ENCODE results near the gene PRICKLE1.
A peak's percentile ranks its signal among the peaks of the same experiment; 100 is the strongest.

PRICKLE1 gene

DNA sequence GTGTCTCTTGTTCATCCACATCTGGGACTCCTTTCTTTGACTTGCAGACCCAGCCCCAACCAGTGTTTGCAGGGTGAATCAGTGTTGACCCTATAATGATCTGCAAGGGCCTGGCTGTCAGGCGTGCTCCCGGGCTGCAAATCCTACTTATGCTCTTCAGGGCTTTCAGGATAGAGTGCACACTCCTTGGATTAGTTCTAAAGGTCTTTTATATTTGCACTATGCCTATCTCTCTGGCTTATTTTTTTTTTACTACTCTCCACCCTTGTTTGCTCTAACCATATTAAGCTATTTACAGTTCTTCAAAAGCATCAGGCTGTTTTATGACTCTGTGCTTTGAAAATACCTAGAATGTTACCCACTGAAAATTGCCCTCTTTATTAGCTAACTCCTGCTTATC lies 4.3 kb upstream of the PRICKLE1 start:
- TF ChIP-seq, protein P1, sequence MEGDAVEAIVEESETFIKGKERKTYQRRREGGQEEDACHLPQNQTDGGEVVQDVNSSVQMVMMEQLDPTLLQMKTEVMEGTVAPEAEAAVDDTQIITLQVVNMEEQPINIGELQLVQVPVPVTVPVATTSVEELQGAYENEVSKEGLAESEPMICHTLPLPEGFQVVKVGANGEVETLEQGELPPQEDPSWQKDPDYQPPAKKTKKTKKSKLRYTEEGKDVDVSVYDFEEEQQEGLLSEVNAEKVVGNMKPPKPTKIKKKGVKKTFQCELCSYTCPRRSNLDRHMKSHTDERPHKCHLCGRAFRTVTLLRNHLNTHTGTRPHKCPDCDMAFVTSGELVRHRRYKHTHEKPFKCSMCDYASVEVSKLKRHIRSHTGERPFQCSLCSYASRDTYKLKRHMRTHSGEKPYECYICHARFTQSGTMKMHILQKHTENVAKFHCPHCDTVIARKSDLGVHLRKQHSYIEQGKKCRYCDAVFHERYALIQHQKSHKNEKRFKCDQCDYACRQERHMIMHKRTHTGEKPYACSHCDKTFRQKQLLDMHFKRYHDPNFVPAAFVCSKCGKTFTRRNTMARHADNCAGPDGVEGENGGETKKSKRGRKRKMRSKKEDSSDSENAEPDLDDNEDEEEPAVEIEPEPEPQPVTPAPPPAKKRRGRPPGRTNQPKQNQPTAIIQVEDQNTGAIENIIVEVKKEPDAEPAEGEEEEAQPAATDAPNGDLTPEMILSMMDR (IDR thresholded peaks at IDR 0.05; ENCODE audit: insufficient read depth, low read depth, low read length, missing control alignments), result no peak

DNA sequence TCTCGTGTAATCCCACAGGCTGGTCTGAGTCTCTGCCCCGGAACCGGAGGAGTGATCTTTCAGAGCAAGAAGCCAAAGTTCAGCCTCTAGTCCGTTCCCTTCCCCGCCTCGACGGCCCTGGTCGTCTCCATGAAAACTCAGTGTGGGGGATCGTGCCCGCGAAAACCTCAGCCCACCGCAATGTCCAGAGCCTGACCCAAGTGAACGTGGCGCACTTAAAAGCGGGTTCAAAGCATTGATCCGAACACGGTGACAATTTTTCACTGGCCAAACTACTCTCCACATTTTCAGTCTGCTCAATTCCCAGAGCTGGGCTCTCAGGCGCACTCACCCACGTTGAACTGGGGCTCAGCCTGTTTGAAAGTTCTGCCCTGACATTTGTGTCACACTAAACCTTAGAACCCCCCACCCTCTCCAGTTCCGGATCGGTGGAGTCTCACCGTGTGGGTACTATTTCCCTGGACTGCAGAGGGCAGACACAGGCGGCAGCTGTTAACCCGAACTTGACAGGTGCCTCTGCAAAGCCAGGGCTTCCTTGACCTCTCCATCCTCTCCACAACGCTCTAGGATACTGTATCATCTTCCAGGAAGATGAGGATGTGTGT lies 886 bp upstream of the PRICKLE1 start:
- TF ChIP-seq, protein P1 (IDR thresholded peaks at IDR 0.05; ENCODE audit: insufficient read depth, low read depth, low read length, missing control alignments), result no peak
- DNase-seq (ENCODE audit: low read depth), result peak; percentile 3
- H3K4me3 ChIP-seq (ENCODE audit: low read depth, low read length), result no peak overlapping the region

More for the DNA sequence above, 4.3 kb upstream of the PRICKLE1 start:
- no peak overlapping the region for H3K4me3 ChIP-seq (ENCODE audit: low read depth, low read length)
- no peak for DNase-seq (ENCODE audit: low read depth)

DNA sequence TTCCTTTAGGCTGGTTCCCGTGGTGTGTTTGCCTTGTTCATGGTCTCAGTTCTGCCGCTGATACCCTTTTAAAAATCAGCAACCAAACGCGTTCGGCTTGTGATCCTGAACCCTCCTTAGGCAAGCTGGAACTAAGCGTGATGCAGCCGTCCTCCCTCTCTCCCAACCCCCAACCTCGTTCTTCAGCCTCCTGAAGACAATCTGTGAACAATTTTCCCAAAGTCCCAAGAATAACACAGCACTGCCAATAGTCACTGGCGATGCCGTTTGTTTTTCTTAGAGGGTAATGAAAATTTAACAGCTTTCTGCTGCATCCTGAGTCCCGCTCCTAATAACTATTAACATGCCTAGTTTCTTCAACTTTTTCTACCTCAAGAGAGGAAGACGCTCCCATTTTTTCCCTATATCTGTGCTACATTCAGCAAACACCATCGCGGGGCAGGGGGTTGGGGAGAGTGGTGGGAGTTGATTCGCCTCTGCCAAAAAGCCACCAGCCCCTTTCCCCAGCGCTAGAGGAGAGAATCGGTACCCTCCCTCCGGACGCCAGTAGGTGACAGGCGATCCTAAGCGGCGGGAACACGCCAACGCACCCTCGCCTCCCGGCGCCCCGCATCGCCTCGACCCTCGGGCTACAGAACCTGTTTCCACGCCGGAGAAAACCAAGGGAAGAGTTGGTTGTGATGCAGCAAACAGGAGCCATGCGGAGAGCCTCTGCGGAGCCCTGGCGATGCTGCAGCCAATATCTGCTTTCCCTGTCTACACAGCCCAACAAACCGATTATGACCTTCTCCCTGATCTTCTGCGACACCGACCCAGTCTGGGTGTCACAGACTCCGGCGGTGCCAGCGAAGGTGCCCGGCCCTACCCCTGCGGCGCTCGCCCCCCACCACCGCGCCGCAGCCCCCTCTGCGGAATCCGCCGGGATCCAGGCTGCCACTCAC lies 752 bp downstream of the PRICKLE1 start:
- TF ChIP-seq, protein P1 (IDR thresholded peaks at IDR 0.05; ENCODE audit: insufficient read depth, low read depth, low read length, missing control alignments), result peak; percentile 30
- H3K4me3 ChIP-seq (ENCODE audit: low read depth, low read length), result peak overlapping the region; percentile 35; the same call in 1 of the 2 replicates
- DNase-seq (ENCODE audit: low read depth), result no peak

- DNase-seq (ENCODE audit: low read depth), result no peak
- TF ChIP-seq, protein P1 (IDR thresholded peaks at IDR 0.05; ENCODE audit: insufficient read depth, low read depth, low read length, missing control alignments), result no peak
- H3K4me3 ChIP-seq (ENCODE audit: low read depth, low read length), result no peak overlapping the region
These were observed 1.7 kb downstream of the PRICKLE1 start for GRCh38 chr12:42587601-42588523.

- no peak for DNase-seq (ENCODE audit: low read depth)
- TF ChIP-seq, protein P1 (IDR thresholded peaks at IDR 0.05; ENCODE audit: insufficient read depth, low read depth, low read length, missing control alignments), result no peak
- H3K4me3 ChIP-seq (ENCODE audit: low read depth, low read length), result no peak overlapping the region
These were observed 3.3 kb downstream of the PRICKLE1 start for GRCh38 chr12:42586268-42586667.

- H3K4me3 ChIP-seq (ENCODE audit: low read depth, low read length), result no peak overlapping the region
- TF ChIP-seq, protein P1 (IDR thresholded peaks at IDR 0.05; ENCODE audit: insufficient read depth, low read depth, low read length, missing control alignments), result no peak
- no peak for DNase-seq (ENCODE audit: low read depth)
These were observed 3.7 kb downstream of the PRICKLE1 start for GRCh38 chr12:42585841-42586216.

All from GM12865 (cell line).